Stimulated activated effector memory CD8-positive, alpha-beta T cell treated with anti-CD3 and anti-CD28 coated beads, Interleukin-12 subunit alpha, Interleukin-12 subunit beta, amount 100 ng/mL, for 72 hours (primary cell): Measurements from ENCODE around the gene SLC22A8.
"Not testable (repeated sequence)": the region's sequence is repeated elsewhere in the genome, so short reads cannot be mapped to it uniquely, and the experiment has no call there.

Experiments used
- ATAC-seq: fragments of 150-1000 bp; cut with Tn5 transposase; 2 replicates; pipeline ENCODE4 v1.10.0; 2021
- DNase-seq, 2 donors: peaks; one replicate each; pipeline ENCODE4 v3.0.0; 2021 to 2022; ENCODE audit warnings: low spot score in 2 of 2
- H3K27ac Mint-ChIP-seq: one replicate; pipeline ENCODE4 v1.8.0; 2022; ENCODE audit warnings: mild to moderate bottlenecking, mixed read lengths
- H3K36me3 Mint-ChIP-seq: one replicate; pipeline ENCODE4 v1.8.0; 2022; ENCODE audit warnings: mild to moderate bottlenecking, mixed read lengths
- H3K4me1 Mint-ChIP-seq: one replicate; pipeline ENCODE4 v1.8.0; 2022; ENCODE audit warnings: mixed read lengths
- H3K4me3 Mint-ChIP-seq: one replicate; pipeline ENCODE4 v1.8.0; 2022; ENCODE audit warnings: mild to moderate bottlenecking, mixed read lengths
- H3K9me3 Mint-ChIP-seq: one replicate; pipeline ENCODE4 v1.8.0; 2022; ENCODE audit warnings: mixed read lengths

Gene SLC22A8

GRCh38 chr11:63015521-63016215, at the start of gene SLC22A8:
Gene SLC22A8 (minus strand): TSS chr11:63015841. CDS start chr11:63014958, 883 bp downstream.
- H3K4me3 Mint-ChIP-seq, result no peak within 1 kb of the TSS
- no peaks in the 10 kb centered on the region for H3K36me3 Mint-ChIP-seq
- no peak for DNase-seq
- no peaks in the 10 kb centered on the region for H3K9me3 Mint-ChIP-seq
- no peak for ATAC-seq
- no peaks in the 10 kb centered on the region for H3K4me1 Mint-ChIP-seq
- no peak within 1 kb of the TSS for H3K27ac Mint-ChIP-seq

- not testable (repeated sequence) for H3K4me3 Mint-ChIP-seq, H3K4me1 Mint-ChIP-seq, H3K9me3 Mint-ChIP-seq, H3K36me3 Mint-ChIP-seq, ATAC-seq, DNase-seq, H3K27ac Mint-ChIP-seq
Observed at GRCh38 chr11:63046203-63046602, 30.6 kb upstream of the SLC22A8 start.

- DNase-seq (no peak), ATAC-seq (no peak)
- Mint-ChIP-seq H3K4me1 (no peaks in the 10 kb centered on the region), H3K36me3 (no peaks in the 10 kb centered on the region), H3K4me3 (no peak overlapping the region), H3K27ac (no peak overlapping the region), H3K9me3 (peaks cover 2% of the 10 kb centered on the region)
Observed at GRCh38 chr11:63042596-63042995, 27.0 kb upstream of the SLC22A8 start.

GRCh38 chr11:63032457-63032856, 16.8 kb upstream of the SLC22A8 start:
- Mint-ChIP-seq H3K4me3 (no peak overlapping the region), H3K4me1 (no peaks in the 10 kb centered on the region), H3K27ac (no peak overlapping the region), H3K36me3 (no peaks in the 10 kb centered on the region), H3K9me3 (no peaks in the 10 kb centered on the region)
- ATAC-seq, result no peak
- peak in 1 of 2 donors; percentile 18 for DNase-seq

GRCh38 chr11:63023841-63024648, 8.4 kb upstream of the SLC22A8 start:
- Mint-ChIP-seq H3K4me3 (peak overlapping the region; percentile 5), H3K27ac (peak overlapping the region; percentile 40)

GRCh38 chr11:63023222-63023814, 7.7 kb upstream of the SLC22A8 start:
- peaks cover 8% of the 10 kb centered on the region for H3K4me1 Mint-ChIP-seq
- no peaks in the 10 kb centered on the region for H3K9me3 Mint-ChIP-seq
- no peak overlapping the region for H3K4me3 Mint-ChIP-seq
- DNase-seq (no peak), ATAC-seq (no peak)
- no peaks in the 10 kb centered on the region for H3K36me3 Mint-ChIP-seq
- H3K27ac Mint-ChIP-seq, result no peak overlapping the region

More at GRCh38 chr11:63023841-63024648, 8.4 kb upstream of the SLC22A8 start:
- no peaks in the 10 kb centered on the region for H3K9me3 Mint-ChIP-seq
- peak; percentile 82 to 92 for DNase-seq
- H3K4me1 Mint-ChIP-seq, result peaks cover 8% of the 10 kb centered on the region
- peak; percentile 78 for ATAC-seq
- H3K36me3 Mint-ChIP-seq, result no peaks in the 10 kb centered on the region

GRCh38 chr11:63022441-63022840, 6.8 kb upstream of the SLC22A8 start:
- H3K27ac Mint-ChIP-seq, result no peak overlapping the region
- no peaks in the 10 kb centered on the region for H3K36me3 Mint-ChIP-seq
- no peak overlapping the region for H3K4me3 Mint-ChIP-seq
- H3K9me3 Mint-ChIP-seq, result no peaks in the 10 kb centered on the region
- peaks cover 8% of the 10 kb centered on the region for H3K4me1 Mint-ChIP-seq
- no peak for ATAC-seq
- no peak for DNase-seq

- DNase-seq (peak; percentile 13 to 69), ATAC-seq (peak; percentile 29)
- Mint-ChIP-seq H3K4me3 (no peak overlapping the region), H3K27ac (no peak overlapping the region), H3K36me3 (no peaks in the 10 kb centered on the region), H3K9me3 (no peaks in the 10 kb centered on the region), H3K4me1 (peaks cover 8% of the 10 kb centered on the region)
Observed at GRCh38 chr11:63020671-63021291, 5.1 kb upstream of the SLC22A8 start.

GRCh38 chr11:63019506-63019905, 3.9 kb upstream of the SLC22A8 start:
- H3K4me3 Mint-ChIP-seq, result no peak overlapping the region
- no peak for ATAC-seq
- no peaks in the 10 kb centered on the region for H3K36me3 Mint-ChIP-seq

GRCh38 chr11:63017306-63017974, 1.8 kb upstream of the SLC22A8 start:
- no peaks in the 10 kb centered on the region for H3K9me3 Mint-ChIP-seq
- no peaks in the 10 kb centered on the region for H3K4me1 Mint-ChIP-seq
- DNase-seq (no peak), ATAC-seq (no peak)
- H3K36me3 Mint-ChIP-seq, result no peaks in the 10 kb centered on the region
- no peak overlapping the region for H3K4me3 Mint-ChIP-seq
- no peak overlapping the region for H3K27ac Mint-ChIP-seq

More at GRCh38 chr11:63019506-63019905, 3.9 kb upstream of the SLC22A8 start:
- no peak overlapping the region for H3K27ac Mint-ChIP-seq
- no peaks in the 10 kb centered on the region for H3K9me3 Mint-ChIP-seq
- H3K4me1 Mint-ChIP-seq, result peaks cover 8% of the 10 kb centered on the region
- no peak for DNase-seq

GRCh38 chr11:63014408-63015055, 1.1 kb downstream of the SLC22A8 start:
- no peak for ATAC-seq
- no peak overlapping the region for H3K27ac Mint-ChIP-seq
- no peaks in the 10 kb centered on the region for H3K9me3 Mint-ChIP-seq
- no peaks in the 10 kb centered on the region for H3K36me3 Mint-ChIP-seq
- no peaks in the 10 kb centered on the region for H3K4me1 Mint-ChIP-seq
- no peak overlapping the region for H3K4me3 Mint-ChIP-seq
- no peak for DNase-seq

GRCh38 chr11:63012839-63013238, 2.8 kb downstream of the SLC22A8 start:
- DNase-seq (no peak), ATAC-seq (no peak)
- Mint-ChIP-seq H3K9me3 (no peaks in the 10 kb centered on the region), H3K36me3 (no peaks in the 10 kb centered on the region), H3K4me3 (no peak overlapping the region), H3K27ac (no peak overlapping the region), H3K4me1 (no peaks in the 10 kb centered on the region)

- H3K36me3 Mint-ChIP-seq, result no peaks in the 10 kb centered on the region
- DNase-seq (no peak), ATAC-seq (no peak)
- no peaks in the 10 kb centered on the region for H3K4me1 Mint-ChIP-seq
- H3K4me3 Mint-ChIP-seq, result no peak overlapping the region
- H3K27ac Mint-ChIP-seq, result no peak overlapping the region
- no peaks in the 10 kb centered on the region for H3K9me3 Mint-ChIP-seq
Observed at GRCh38 chr11:63012430-63012829, 3.2 kb downstream of the SLC22A8 start.

- DNase-seq, result no peak
- Mint-ChIP-seq H3K4me1 (no peaks in the 10 kb centered on the region), H3K4me3 (no peak overlapping the region), H3K9me3 (no peaks in the 10 kb centered on the region), H3K36me3 (no peaks in the 10 kb centered on the region), H3K27ac (no peak overlapping the region)
- no peak for ATAC-seq
Observed at GRCh38 chr11:63010934-63011439, 4.7 kb downstream of the SLC22A8 start.
